Right lobe of liver (tissue), 4 donors: ENCODE measurements around the gene SCAF8.

Experiments
- POLR2A ChIP-seq: fragments of 450-650 bp; IDR thresholded peaks from one replicate; pipeline ENCODE4 v1.6.1; 2017; ENCODE audit warnings: antibody characterized with exemption, mild to moderate bottlenecking
- TF ChIP-seq, protein P1 (sequence below), 4 donors: fragments of 200-600 bp in 3 of 4; fragments of 450-650 bp in 1 of 4; IDR thresholded peaks; one replicate each; pipeline versions ENCODE4 v1.5.1 to v1.8.0; 2016 to 2022; ENCODE audit warnings: antibody characterized with exemption in 4 of 4, mild to moderate bottlenecking in 2 of 4
- donor health status: DM: no; HTN: no; CAD: no.
- donor health status: DM: no; HTN: no; CAD: no.
- donor health status: DM: no; HTN: yes; CAD: no.

DNA sequence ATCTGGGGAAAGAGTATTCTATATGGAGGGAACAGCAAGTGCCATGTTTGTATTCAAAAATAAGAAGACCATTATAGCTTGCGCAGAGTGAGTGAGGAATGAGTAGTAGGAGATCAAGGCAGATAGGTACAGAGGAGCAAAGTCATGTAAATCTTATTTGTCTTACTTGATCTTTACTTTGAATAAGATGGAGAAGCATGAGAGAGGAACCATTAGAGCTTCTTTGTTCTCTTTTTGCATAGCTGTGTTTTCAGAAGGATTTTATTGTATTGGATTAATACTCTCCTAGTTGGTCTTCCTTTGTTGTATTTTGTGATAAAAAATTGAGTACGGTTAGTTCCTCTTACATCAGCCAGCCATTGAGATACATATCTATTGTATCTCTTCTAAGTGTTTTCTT lies 88.4 kb downstream of the SCAF8 start:
- TF ChIP-seq, protein P1, sequence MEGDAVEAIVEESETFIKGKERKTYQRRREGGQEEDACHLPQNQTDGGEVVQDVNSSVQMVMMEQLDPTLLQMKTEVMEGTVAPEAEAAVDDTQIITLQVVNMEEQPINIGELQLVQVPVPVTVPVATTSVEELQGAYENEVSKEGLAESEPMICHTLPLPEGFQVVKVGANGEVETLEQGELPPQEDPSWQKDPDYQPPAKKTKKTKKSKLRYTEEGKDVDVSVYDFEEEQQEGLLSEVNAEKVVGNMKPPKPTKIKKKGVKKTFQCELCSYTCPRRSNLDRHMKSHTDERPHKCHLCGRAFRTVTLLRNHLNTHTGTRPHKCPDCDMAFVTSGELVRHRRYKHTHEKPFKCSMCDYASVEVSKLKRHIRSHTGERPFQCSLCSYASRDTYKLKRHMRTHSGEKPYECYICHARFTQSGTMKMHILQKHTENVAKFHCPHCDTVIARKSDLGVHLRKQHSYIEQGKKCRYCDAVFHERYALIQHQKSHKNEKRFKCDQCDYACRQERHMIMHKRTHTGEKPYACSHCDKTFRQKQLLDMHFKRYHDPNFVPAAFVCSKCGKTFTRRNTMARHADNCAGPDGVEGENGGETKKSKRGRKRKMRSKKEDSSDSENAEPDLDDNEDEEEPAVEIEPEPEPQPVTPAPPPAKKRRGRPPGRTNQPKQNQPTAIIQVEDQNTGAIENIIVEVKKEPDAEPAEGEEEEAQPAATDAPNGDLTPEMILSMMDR (IDR thresholded peaks at IDR 0.05), result no peak
- no peak for TF ChIP-seq POLR2A
